ENCODE data around the gene LHX5.

LHX5 gene

DNA sequence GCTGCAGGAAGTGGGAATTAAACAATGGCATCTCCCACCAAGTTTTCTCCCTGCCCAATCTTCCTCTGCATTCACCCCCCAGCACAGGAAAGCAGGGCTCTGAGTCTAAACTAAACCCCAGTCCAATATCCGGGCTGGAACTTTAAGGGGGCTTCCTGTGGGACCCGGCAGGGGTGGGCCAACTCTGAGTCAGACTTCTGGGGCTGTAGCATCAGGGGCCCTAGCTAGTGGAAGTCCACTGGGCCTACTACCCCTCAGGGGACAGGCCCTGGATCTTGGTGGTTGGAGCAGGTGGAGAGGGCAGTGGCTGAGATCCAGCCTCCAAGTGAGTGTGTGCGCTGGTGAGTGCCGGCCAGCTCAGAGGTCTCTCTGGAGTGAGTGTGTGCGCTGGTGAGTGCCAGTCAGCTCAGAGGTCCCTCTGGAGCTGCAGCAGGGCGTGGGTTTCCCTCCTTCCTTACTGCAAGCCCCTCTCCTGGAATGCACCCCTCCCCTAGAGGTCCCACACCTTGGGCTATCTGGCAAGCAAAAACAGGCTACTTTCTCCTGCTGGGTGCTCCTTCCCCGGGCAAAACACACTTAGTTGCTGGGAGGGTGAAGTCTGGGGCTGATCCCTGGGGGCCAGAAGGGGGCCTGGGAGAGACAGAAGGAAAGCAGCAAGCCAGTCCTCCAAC is 5.6 kb upstream of the LHX5 start:
- DNase-seq: no peak

DNA sequence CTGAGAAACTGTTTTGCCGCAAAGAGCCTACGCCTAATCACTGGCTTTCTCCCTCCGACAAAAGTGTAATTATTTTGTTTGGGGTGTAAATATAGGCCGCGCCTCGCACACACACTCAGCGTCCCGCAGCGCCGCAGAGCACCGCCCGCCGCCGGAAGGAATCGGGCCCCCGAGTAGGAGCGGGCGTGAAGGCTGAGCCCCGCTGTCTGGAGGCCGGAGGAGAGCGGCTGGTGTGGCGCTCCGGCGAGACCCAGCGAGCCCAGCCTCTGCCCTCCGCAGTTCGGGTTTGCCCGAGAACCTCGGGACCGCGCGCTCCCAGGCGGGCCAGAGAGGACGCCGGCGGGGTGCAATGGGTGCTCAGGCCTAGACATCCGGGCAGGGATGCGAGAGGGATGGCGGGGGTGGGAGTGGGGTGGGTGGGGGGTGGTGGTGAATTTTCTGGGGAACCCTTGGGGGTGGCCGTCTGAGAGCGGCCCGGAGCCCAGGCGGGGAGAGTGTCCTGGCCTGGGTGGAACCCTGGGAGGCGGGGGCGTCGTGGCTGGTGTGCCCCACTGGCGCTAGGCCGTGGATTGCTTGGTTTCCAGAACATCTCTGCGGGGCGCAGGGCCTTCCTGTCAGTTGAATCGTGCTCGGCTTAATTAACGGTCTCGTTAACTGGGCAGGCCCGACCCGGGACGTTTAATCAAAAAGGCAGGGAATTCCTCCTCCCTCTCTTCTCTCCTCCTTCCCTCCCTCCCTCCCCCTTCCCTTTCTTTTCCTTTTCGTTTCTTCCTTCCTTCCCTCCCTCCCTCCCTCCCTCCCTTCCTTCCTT is 4.7 kb upstream of the LHX5 start:
- no peak for DNase-seq

GRCh38 chr12:113475451-113476175 is 3.9 kb upstream of the LHX5 start:
- no peak for DNase-seq

DNA sequence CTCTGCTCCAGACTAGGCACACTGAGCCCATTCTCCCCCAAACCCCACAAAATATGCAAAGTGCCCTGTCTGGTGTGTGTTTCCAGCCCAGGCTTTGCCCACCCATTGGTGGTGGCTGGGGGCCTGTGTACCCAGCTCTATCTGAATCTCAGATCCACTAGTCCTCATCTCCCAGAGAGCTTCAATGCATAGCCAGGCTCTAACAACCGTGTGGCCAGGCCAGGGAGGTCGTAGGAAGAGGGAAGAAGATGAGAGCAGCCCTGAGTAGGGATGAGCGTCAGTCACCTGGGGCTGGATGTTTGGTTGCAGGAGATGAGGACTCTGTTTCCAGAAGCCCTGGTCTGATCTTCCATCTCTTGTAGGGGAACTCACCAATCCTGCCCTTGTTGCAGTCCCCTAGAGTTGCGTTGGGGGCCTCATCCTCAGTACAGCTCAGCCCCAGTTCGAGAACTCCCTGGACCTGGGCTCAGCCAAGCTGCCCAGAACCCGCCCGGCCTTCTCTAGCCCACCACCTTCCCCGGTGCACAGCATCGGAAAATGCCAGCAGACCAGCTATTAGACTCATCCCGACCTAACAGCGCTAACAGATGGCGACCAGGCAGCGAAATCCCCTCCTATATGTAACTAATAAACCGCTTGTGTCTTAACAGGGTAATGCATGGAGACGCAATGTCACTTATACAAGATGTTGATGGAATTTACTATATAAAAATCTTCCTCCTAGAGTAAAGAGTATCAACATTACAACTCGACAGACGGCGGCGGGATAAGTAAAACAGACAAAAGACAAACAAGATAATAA is 3.2 kb upstream of the LHX5 start:
- no peak for DNase-seq

GRCh38 chr12:113473942-113474341 is 2.3 kb upstream of the LHX5 start:
- DNase-seq: no peak

- no peak for DNase-seq
Observed at GRCh38 chr12:113473400-113473799, 1.7 kb upstream of the LHX5 start.

- no peak for DNase-seq
Observed at GRCh38 chr12:113472191-113473121, 785 bp upstream of the LHX5 start.

DNA sequence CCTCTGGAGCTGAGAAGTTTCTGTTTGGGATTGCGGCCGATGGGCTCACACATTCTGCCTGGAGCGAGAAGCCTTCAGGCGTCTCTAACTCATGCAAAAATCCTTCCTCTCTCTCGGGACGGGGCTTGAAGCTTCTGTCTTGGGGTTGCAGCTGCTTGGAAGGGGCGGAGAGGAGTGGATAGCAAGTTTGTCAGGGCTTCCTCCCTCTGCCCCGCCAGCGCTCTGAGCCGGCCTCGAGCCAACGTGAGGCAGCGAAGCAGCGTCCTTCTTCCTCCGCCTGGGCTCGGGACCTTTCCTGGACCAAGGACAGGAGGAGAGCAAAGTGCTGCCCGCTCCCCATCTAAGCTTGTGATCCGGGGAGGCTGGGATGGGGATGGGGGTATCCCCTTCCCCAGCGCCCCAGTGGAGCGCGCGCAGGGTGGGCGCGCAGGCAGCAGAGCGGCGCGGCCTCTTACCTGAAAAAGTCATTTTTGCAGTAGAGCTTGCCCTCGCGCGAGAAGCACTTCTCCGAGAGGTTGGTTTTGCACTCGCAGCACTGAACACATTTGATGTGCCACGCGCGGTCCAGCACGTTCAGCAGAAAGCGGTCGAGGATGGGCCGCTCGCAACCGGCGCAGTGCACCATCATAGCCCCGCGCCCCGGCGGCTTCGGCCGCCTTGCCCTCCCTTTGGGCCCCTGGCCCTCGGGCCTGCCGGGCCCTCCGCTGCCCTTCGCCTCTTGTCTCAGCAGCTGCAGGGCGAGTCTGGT is 626 bp downstream of the LHX5 start:
- DNase-seq: no peak

- DNase-seq: no peak
Observed at GRCh38 chr12:113469949-113470743, 1.5 kb downstream of the LHX5 start.

DNA sequence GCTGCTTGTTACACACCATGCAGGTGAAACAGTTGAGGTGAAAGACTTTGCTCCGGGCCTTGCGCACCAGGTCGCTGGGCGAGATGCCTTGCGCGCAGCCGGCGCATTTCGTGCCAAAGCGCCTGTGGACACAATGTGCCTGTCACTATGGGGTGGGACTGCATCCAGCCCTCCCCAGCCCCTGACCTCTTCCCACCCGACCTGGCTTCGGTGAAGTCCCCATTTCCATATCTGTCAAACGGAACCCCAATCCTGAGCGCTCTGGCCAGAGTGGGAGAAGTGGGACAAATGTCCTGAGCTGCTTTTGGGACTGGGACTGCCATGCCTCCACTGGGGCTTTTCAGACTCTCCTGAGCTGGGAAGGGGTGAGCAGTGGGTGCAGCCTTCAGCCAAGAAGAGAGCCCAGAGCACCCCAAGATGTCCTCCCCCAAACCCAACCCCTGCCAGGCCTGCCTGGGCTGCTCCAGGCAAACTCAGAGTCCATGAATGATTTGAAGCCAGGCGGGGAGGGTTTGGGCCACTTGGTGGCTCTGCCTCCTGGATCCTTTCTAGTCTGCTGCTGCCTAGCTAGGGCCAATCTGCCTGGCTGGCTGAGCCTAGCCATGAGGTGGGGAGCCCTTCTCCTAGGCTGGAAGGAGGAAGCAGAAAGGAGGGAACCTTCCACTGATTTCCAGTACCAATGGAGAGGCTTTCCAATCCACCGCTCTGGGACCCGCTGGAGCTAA is 2.3 kb downstream of the LHX5 start:
- no peak for DNase-seq

DNA sequence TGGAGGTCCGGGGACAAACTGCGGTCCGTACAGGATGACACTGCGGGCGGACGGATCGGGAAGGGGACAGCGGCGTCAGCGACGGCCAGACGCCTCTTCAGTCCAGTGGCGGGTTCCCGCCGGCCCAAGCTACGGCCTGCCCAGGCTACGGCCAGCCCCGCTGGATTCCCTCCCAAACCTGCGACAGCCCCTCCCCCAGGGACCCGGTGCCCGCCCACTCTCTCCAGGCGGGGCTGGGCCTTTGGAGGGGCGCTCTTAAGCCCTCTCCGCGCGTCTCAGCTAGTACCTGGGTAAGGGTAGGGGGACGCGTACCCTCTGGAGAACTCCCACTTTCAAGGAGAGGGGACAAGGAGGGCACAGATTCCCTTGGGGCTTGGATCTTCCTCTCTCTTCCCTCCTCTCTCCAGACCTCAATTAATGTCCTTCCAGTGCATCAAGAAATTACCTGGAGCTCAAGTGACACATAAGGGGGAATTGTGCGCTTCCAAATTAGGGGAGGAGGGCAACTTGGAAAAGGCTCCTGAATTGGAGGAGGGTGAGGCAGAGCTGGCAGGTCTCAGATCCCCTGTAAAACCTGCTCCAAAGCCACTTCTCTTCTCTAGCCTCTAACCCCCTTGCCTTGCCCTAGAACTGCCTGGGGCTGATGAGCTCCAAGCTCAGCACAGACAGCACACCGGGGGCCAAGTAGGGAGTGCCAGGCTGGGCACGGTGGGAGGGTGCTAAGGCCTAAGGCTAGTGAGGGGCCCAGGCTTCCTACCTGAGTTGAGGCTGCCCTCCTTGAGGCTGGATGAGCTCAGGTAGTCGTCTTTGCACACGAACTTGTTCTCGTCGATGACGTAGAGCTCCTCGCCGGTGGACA is 3.1 kb downstream of the LHX5 start:
- DNase-seq: no peak

GRCh38 chr12:113467502-113468364 is 3.9 kb downstream of the LHX5 start:
- DNase-seq: no peak

DNA sequence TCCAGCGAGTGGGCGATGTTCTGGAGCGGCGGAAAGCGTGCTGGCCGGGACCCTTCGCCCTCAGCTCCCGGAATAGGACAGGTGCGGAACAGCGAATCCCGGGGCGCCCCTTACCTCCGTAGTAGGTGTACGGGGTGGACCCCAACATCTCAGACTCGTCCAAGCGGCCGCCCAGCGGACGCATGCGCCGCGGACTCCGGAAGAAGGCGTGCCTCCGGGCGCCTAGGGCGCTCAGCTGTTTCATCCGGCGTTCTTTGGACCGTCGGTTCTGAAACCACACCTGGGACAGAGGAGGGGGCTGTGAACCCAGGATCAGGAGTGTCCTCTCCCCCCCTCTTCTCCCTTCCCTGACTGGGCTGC is 4.5 kb downstream of the LHX5 start:
- no peak for DNase-seq

- no peak for DNase-seq
Observed at GRCh38 chr12:113466454-113467141, 5.1 kb downstream of the LHX5 start.

GRCh38 chr12:113465808-113466453 is 5.7 kb downstream of the LHX5 start:
- DNase-seq: no peak

Measured in activated effector memory CD4-positive, alpha-beta T cell treated with anti-CD3 and anti-CD28 coated beads, Interleukin-2, amount 50 U/mL, for 16 hours (primary cell).